ENCODE measurements around the gene HRH1. TPM values are rescaled to one million over a fixed set of nuclear protein-coding genes. Genes with fewer than 3 reads are reported as not detected.

HRH1 gene
- total RNA-seq, 3 donors from 2014 or later (not counting 1 experiment from before 2014, with no cell fraction given): not detected

GRCh38 chr3:11138371-11138770, 15.9 kb upstream of the HRH1 start:
- no peak overlapping the region for H3K4me3 Mint-ChIP-seq
- Histone ChIP-seq H3K27me3 (ENCODE audit: control insufficient read depth, insufficient read depth, low read length) (no peaks in the 10 kb centered on the region), H3K27ac (ENCODE audit: low read length) (no peak overlapping the region), H3K9me3 (ENCODE audit: control insufficient read depth, insufficient read depth, low read length) (no peaks in the 10 kb centered on the region), H3K36me3 (ENCODE audit: control insufficient read depth, insufficient read depth, low read length) (no peaks in the 10 kb centered on the region), H3K4me1 (ENCODE audit: control insufficient read depth, insufficient read depth, low read length) (peaks cover 9% of the 10 kb centered on the region), H3K4me3 (ENCODE audit: low read length) (no peak overlapping the region)
- DNase-seq (no peak), ATAC-seq (no peak)
- no peak for TF ChIP-seq CTCF (IDR thresholded peaks at IDR 0.05)
- H3K36me3 Mint-ChIP-seq: no peaks in the 10 kb centered on the region
- peaks cover 8 to 10% of the 10 kb centered on the region in 2 donors for H3K4me1 Mint-ChIP-seq
- no peak overlapping the region for H3K27ac Mint-ChIP-seq
- intact Hi-C loops (cut with micrococcal nuclease): no loop called here
- WGBS (ENCODE audit: insufficient coverage): 75% methylated on average over 2 of the region's 2 CpGs
- no peaks in the 10 kb centered on the region for H3K9me3 Mint-ChIP-seq
- H3K27me3 Mint-ChIP-seq (ENCODE audit: low read depth in 2 of 2): peaks cover 6 to 9% of the 10 kb centered on the region in 2 donors

GRCh38 chr3:11140030-11140712, 14.1 kb upstream of the HRH1 start:
- no peak overlapping the region for H3K27ac ChIP-seq (ENCODE audit: low read length)
- H3K4me3 ChIP-seq (ENCODE audit: low read length): no peak overlapping the region
- H3K4me3 Mint-ChIP-seq: no peak overlapping the region
- no peak for DNase-seq
- TF ChIP-seq CTCF (IDR thresholded peaks at IDR 0.05): no peak
- no peaks in the 10 kb centered on the region for H3K36me3 Mint-ChIP-seq
- intact Hi-C loops (cut with micrococcal nuclease): no loop called here
- H3K9me3 Mint-ChIP-seq: no peaks in the 10 kb centered on the region
- ATAC-seq: peak in 1 of 3 donors; percentile 54
- no peak overlapping the region for H3K27ac Mint-ChIP-seq
- no peaks in the 10 kb centered on the region for H3K9me3 ChIP-seq (ENCODE audit: control insufficient read depth, insufficient read depth, low read length)
- no peaks in the 10 kb centered on the region for H3K27me3 ChIP-seq (ENCODE audit: control insufficient read depth, insufficient read depth, low read length)
- H3K36me3 ChIP-seq (ENCODE audit: control insufficient read depth, insufficient read depth, low read length): no peaks in the 10 kb centered on the region
- peaks cover 9% of the 10 kb centered on the region for H3K4me1 ChIP-seq (ENCODE audit: control insufficient read depth, insufficient read depth, low read length)
- peaks cover 8 to 10% of the 10 kb centered on the region in 2 donors for H3K4me1 Mint-ChIP-seq
- H3K27me3 Mint-ChIP-seq (ENCODE audit: low read depth in 2 of 2): peaks cover 6 to 13% of the 10 kb centered on the region in 2 donors
- 11% methylated on average over 11 of the region's 13 CpGs for WGBS (ENCODE audit: insufficient coverage)

GRCh38 chr3:11140713-11141104, 13.6 kb upstream of the HRH1 start:
- H3K36me3 ChIP-seq (ENCODE audit: control insufficient read depth, insufficient read depth, low read length): no peaks in the 10 kb centered on the region
- intact Hi-C loops (cut with micrococcal nuclease): no loop called here
- H3K27me3 Mint-ChIP-seq (ENCODE audit: low read depth in 2 of 2): peaks cover 6 to 14% of the 10 kb centered on the region in 2 donors
- TF ChIP-seq CTCF (IDR thresholded peaks at IDR 0.05): no peak
- H3K27me3 ChIP-seq (ENCODE audit: control insufficient read depth, insufficient read depth, low read length): no peaks in the 10 kb centered on the region
- H3K36me3 Mint-ChIP-seq: no peaks in the 10 kb centered on the region
- WGBS (ENCODE audit: insufficient coverage): 17% methylated on average over 1 of the region's 2 CpGs
- no peak overlapping the region for H3K4me3 ChIP-seq (ENCODE audit: low read length)
- H3K27ac Mint-ChIP-seq: no peak overlapping the region
- H3K9me3 ChIP-seq (ENCODE audit: control insufficient read depth, insufficient read depth, low read length): no peaks in the 10 kb centered on the region
- H3K27ac ChIP-seq (ENCODE audit: low read length): no peak overlapping the region
- peaks cover 8 to 10% of the 10 kb centered on the region in 2 donors for H3K4me1 Mint-ChIP-seq
- DNase-seq: no peak
- peaks cover 9% of the 10 kb centered on the region for H3K4me1 ChIP-seq (ENCODE audit: control insufficient read depth, insufficient read depth, low read length)
- ATAC-seq: no peak
- H3K4me3 Mint-ChIP-seq: no peak overlapping the region
- no peaks in the 10 kb centered on the region for H3K9me3 Mint-ChIP-seq

- TF ChIP-seq CTCF (IDR thresholded peaks at IDR 0.05): no peak
- no peaks in the 10 kb centered on the region for H3K9me3 Mint-ChIP-seq
- peaks cover 6 to 23% of the 10 kb centered on the region in 2 donors for H3K27me3 Mint-ChIP-seq (ENCODE audit: low read depth in 2 of 2)
- no peak overlapping the region for H3K27ac ChIP-seq (ENCODE audit: low read length)
- no peak overlapping the region for H3K4me3 Mint-ChIP-seq
- no peaks in the 10 kb centered on the region for H3K36me3 ChIP-seq (ENCODE audit: control insufficient read depth, insufficient read depth, low read length)
- DNase-seq (no peak), ATAC-seq (no peak)
- H3K4me1 Mint-ChIP-seq: peaks cover 8 to 10% of the 10 kb centered on the region in 2 donors
- no peak overlapping the region for H3K27ac Mint-ChIP-seq
- 92% methylated on average over 5 of the region's 5 CpGs for WGBS (ENCODE audit: insufficient coverage)
- intact Hi-C loops (cut with micrococcal nuclease): no loop called here
- H3K4me3 ChIP-seq (ENCODE audit: low read length): no peak overlapping the region
- H3K36me3 Mint-ChIP-seq: no peaks in the 10 kb centered on the region
- peaks cover 9% of the 10 kb centered on the region for H3K4me1 ChIP-seq (ENCODE audit: control insufficient read depth, insufficient read depth, low read length)
- H3K27me3 ChIP-seq (ENCODE audit: control insufficient read depth, insufficient read depth, low read length): no peaks in the 10 kb centered on the region
- no peaks in the 10 kb centered on the region for H3K9me3 ChIP-seq (ENCODE audit: control insufficient read depth, insufficient read depth, low read length)
Measured at GRCh38 chr3:11143476-11143875, 10.8 kb upstream of the HRH1 start.
